GM11168 (cell line): ENCODE data around the gene LSM6.

Experiments used
- in situ Hi-C: fragments of 300-500 bp; cut with MboI; formaldehyde crosslinking; loops from one replicate; pipeline ENCODE4 v1.12.0; 2022; ENCODE audit warnings: low sequenced_read_pairs; ENCODE audit not compliant: unreplicated experiment

The LSM6 gene

DNA sequence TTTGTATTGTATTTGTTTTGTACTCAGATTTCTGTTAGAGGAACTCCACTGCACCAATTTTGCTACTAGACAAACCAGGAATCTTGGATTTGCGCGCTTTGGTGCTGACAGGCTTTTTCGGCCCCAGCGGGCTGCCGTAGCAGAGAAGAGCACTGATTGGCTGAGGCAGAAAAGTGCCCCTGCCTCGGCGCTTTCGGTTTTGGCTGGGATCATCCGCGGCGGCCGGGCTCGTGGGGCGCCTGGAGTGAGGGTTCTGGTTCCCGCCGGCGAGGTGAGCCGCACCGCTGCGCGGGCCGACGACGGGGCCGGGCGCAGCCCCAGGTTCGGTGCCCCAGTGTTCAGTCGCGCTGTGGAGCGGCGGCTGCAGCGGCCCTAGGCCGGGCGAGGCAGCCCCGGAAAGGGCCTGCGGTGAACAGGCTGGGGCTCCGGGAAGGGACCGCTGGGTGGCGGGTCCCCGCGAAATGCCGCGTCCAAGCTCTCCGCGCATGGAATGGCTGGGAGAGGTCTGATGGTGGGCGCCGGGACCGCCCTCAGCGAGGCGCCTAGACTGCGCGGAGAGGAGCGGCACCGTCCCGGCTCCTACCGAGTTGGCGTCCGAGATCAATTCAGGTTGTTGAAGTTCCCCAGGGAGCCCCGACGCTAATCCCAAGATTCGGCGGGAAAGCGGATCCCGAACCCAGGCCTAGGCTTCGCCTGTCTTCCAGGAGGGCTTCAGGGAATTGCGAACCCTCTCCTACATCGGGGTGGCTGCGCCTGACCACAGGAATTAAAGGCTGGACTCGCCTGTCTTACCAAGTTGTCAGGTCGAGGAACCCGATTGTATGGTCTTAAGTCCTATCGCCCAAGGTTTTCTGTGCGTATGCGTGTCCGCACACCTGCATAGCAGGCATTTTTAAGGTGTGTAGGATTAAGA is at the start of gene LSM6:
TSS of gene LSM6 (plus strand) at position 178 of the 913 bp plus-strand sequence. CDS start 7,204 bp downstream, outside the sequence.
- in situ Hi-C loops: no loop called here

DNA sequence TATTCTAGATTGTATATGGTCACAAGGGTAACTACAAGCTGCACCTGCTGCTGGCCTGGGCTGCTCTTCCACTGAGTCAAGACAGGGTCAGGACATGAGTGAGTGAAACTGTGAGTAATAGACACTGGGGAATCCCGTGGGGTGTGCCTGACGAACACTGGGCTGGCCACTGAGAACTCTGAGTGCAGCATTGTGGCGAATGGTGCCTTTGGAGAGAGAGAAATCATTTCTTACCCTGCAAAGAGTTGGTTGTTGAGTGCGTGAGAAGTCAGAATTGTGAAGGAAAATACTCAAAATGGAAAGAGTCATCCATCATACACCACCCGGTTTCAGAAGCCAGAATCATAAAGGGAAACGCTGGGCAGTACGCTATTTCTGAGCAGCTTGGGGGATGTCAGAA is 43.1 kb upstream of the LSM6 start:
- in situ Hi-C loops: no loop called here

DNA sequence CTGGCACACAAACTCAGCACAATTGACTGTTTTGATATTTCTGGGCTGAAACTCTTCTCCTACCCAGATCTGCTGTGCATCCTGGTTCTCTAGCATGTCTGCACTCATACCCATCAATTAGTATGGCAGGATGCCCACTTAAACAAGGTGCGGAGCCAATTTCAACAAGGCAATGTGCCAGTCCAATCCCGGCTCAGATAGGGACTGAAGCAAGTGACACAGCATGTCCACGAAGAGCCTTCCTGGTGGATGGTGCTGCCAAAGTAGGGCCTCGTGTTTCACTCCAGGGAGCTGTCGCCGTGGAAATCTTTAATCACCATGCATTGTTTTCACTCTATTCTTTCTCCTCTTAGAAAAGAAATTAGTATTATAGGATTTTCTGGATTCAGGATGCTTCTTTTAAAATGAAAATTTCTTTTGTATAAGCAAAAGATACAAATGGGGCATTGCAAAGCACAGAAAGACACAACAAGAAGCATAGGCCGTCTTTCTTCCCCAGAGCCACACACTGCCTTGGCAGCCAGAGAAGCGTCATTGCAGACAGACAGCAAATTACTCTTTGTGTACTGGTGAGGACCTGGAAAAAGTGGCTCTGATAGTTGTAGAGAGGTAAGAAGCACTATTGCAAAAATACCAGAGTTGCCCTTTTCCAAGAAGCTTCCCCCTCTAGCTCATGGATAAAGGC is 40.6 kb upstream of the LSM6 start:
- in situ Hi-C loops: no loop called here

DNA sequence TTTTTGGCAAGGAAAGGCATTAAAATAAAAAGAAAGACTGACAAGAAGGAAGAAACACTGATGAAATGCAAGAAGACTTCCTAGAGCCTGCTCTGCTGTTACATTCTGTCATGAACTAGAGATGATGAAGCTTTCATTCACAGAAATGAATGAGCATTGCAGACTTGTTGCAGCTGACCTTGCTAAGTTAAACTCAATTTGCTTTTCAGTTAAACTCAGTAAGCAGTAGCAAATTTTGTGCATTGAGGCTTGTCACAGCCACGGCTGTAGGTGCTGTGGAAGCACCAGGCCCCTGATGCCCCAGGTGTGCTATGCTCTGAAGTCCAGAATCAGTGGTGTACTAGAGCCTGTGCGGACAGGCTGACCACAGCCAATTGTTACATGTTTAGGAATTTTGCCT is 39.6 kb upstream of the LSM6 start:
- in situ Hi-C loops: no loop called here

DNA sequence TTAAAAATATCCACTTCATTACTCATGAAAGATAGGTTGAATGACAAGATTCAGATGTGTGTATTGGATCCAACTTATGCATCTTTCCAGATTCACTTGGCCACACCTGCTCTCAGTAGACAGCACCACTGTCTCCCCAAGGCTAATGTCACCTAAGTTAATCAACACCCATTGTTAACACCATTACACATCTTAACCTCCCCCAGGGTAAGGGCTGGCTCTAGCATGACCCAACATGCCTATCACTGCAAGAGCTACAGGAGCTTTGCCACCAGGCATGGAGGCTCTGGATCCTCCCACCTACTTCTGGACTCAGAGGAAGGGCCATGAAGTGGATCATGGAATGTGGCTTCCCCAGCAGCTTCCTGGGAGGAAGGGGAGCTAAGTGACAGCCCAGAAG is 32.8 kb upstream of the LSM6 start:
- in situ Hi-C loops: no loop called here

DNA sequence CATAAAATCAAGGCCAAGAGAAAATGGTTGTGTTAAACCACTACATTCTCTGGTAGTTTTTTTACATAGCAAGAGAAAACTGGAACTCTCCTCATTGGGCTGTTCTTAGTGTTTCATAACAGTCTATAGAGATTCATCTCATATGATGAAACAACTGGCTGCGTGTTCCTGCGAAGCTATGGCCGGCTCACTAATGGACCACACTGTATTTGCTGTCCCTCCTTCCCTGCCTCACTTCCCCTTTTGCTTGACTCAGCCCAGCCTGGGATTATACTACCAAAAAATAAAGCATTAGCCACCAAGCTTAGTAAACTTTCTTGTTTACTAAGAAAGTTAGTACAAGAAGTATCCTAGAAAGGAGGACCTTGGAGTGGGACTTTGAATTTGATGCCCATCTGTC is 31.6 kb upstream of the LSM6 start:
- in situ Hi-C loops: no loop called here

DNA sequence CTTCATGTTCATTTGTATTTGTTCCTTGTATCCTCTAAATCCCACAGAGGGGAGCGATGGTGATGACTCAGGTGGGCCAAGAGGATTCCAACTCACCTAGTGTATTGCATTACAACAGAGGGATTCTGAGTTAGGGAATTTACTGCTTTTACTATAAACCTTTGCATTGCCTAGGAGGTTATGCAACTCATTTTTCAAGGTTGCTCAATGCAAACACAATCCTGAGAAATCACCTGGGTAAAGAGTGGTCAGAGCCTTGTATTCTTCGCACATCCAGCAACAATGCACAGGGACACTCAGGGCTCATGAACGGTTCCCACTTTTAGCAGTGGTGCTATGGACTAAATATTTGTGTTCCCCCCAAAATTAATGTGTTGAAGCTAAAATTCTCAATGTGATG is 28.6 kb upstream of the LSM6 start:
- in situ Hi-C loops: no loop called here

DNA sequence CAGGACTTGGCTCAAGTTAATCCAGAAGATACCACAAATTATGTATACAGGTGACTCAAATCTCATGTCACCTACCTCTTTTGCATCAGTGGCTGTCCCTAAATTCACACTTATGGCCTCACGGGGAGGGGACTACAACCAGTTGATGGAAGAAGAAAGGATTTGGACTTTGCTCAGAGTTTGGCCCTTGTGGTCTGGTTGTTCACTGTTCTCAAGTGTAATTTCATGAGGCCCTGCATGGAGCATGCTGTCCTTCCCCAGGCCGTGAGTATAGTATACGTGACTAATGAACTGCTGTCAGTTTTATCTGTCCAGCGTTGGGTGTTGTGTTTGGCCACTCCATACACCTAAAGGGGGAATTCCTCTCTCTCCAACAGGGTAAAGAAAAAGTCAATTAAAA is 27.5 kb upstream of the LSM6 start:
- in situ Hi-C loops: no loop called here

DNA sequence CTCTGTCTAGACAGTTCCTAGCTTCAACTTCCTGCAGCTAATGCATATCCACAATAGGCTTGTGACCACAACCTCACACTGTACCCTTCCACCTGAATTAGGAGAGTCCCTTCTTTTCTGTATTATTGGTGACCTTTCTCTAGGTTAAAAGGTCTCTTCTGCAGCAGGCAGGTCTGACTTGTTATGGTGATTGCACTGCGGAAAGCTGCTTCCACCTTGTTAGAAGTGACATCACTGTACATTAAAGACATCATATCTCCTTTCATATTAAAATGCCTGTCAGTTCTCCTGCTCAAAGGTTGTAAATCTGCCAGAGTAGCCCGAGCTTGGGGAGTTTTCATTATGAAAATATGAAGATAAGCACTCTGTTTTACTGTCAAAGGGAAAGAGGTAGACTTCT is 21.5 kb upstream of the LSM6 start:
- in situ Hi-C loops: no loop called here

DNA sequence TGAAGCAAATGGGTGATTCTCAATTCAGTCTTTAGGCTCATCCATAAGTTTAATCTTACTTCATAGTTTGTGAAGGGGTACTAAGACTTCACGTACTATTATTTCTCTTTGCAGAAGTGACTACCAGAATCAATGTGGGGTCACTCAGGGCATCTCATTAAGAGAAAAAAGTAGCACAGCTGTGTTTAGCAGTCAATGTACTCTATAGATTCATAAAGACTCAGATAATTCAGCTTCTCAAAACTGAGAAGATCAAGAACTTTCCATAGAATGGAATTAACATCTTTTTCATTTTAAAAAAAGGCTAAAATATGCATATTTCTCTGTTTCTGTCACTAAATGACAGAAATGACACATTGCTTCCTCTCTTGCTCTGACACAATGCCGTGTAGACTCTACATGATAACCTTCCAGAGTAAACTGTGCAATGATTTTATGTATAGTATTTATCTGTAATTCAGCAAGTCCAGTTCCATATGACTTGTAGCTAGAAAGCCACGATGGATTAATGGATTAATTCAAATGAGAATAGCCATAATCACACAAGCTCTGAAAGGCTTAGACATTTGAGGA is 20.3 kb upstream of the LSM6 start:
- in situ Hi-C loops: no loop called here

DNA sequence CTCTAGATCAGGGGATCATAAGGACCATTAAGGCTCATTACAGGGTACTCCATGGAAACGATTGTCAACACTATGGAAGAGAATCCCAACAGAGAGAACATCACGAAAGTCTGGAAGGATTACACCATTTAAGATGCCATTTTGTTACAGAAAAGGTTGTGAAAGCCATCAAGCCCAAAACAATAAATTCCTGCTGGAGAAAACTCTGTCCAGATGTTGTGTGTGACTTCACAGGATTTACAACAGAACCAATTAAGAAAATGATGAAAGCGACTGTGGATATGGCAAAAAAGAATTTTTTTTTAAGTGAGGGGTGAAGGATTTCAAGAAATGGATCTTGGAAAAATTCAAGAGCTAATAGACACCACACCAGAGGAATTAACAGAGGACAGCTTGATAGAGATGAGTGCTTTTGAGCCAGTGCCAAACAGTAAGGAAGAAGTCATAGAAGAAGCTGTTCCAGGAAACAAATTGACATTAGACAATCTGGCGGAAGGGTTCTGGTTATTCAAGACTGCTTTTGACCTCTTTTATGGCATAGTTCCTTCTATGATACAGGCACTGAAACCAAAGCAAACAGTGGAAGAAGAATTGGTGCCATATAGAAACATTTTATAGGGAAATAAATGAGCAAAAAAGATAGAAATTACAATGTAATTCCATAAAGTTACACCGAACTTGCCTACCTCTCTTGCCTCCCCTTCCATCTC is 17.3 kb upstream of the LSM6 start:
- in situ Hi-C loops: no loop called here

DNA sequence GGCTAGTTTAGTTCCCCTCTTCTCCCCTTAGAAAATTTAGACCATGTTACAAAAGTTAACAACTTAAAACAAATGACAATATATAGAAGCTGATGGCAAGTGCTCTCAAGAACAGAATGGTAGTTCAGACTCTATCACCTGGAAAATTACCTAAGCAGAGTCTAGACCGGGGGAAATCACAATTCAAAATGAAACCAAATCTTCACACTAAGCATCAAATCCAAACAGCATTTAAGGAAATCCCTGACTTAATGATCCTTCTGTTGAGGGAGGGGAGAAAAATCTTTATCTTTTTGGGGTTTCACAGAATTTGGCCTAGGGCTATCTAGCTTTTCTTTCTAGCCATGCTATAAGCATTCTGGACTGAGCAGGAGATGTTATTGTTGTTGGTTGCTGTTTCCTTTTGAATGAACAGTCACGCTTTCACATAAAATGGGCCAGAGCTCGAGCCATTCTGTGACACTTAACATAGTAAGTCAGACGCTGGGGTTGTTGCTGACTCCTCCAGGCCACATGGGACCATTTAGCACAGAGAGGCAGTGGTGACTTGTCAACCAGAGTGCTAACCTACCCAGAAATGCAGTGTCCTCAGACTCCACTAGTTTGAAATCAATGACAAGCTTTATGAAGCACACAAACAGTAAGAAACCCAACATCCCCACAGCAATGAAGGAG is 16.0 kb upstream of the LSM6 start:
- in situ Hi-C loops: no loop called here

DNA sequence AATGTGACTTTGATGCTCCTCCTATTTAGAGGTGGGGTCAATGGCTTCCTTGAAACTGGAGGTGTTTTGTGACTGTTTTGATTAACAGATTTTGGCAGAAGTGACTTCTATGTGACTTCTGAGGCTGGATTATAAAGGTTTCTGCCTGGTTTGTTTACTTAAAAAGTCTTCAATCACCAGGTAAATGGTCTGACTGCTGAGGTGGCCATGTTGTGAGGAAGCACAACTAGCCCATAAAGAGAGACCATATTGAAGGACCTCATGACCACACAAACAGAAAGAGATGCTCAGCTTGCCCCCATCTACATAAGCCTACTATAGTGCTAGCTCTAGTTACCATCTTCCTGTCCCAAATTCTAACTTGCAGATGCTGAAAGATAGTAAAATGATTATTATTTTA is 14.3 kb upstream of the LSM6 start:
- in situ Hi-C loops: no loop called here

DNA sequence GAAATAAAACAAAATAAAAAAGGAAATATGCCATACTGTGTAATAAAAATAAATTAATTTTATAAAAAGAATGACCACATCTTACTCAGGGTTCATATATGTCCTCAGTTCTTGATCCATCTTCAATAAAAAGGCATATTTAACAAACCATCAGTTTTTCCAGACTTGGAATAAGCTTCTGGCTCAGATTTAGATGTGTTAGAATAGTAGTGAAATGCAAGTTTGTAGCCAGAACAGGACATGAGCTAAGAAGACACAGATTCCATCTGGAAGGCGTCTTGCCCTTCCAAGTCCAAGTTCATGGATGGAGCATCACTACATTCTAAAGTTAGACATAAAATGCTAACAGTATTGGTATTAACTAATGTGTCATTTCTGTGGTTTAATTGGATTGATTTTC is 10.3 kb upstream of the LSM6 start:
- in situ Hi-C loops: no loop called here

DNA sequence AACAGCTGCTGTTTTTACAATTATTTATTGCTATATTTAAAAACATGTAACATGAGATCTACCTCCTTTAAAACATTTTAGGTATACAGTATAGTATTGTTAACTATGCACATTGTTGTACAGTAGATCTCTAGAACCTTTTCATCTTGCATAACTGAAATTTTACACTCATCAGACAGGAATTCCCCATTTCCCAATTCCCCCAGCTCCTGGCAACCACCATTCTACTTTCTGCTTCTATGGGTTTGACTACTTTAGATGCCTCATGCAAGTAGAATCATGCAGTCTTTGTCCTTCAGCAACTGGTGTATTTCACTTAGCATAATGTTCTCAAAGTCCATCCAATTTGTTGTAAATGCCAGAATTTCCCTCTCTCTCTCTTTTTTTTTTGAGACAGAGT is 9.7 kb upstream of the LSM6 start:
- in situ Hi-C loops: no loop called here

DNA sequence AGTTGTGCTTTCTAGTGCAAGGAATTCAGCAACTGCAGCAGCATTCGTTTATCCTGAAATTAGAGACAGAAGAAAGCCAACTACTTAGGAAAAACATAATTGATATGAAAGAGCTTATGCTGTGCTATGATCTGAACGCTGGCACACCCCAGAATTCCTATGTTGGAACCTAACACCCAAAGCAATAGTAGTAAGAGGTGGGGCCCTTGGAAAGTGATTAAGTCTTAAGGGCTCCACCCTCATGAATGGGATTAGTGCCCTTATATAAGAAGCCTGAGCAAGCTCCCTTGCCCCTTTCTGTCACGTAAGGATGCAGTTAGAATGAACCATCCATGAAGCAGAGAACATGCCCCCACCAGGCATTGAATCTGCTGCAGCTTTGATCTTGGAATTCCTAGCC is 5.4 kb upstream of the LSM6 start:
- in situ Hi-C loops: no loop called here

DNA sequence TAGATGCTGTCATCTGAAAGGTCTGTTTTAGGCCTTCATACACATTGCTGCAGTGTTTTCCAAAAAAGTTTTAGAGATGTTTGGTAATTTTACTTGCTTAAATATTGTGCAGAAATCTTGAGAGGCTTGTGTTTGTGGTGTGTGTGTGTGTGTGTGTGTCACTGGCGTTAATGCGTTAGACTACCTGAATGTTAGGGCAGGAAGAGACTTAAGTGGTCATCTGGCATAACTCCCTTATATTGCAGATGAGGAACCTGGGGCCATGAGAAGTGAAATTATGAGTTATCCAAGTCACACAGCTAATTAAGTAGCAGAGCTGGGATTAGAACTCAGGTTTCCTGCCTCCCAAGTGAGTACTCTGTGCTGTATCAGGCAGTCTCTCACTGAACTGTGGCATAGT is 1.4 kb downstream of the LSM6 start:
- in situ Hi-C loops: no loop called here

DNA sequence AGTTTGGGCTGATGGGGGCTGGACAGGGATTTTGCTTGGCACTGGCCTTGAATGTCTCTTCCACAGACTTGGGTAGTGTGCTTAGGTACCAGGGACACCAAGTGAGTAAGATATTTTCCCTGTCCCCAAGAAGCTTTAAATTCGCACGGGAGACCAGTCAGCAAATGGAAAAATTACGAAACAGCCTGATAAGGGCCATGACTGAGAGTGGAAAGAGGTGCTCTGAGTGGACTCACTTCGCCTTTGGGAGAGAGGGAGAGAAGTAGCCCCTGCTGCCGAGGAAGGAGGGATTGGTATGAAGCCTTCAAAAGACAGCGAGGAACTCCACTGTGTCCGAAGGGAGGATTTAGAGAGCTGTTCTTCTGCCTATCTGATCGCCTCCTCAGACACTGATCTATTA is 2.6 kb downstream of the LSM6 start:
- in situ Hi-C loops: no loop called here

DNA sequence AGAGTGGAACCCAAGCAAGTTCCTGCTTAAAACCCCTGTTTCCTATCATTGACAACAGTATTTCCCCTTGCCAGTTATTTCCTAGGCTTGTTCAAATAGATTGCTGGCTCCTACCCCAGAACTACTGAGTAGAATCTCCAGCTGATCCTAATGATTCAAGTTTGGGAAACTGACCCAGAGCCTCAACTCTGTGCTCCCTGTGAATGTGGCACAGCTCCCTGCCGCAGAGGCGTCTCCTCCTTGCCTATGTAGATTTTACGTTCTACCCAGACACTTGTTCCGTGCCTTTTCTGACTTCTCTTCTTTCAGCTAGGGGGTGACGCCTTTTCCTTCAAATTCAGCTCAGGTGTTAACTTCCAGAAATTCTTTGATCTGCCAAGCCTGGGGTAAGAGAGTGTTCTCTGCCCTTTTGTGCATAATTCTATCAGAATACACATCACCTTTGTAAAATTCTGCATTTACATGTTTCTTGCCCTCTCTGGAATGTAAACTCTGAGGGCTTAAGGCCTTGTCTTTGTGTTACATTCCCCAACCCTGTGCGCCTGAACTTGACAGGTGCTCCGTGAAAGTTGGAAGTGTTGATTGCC is 4.4 kb downstream of the LSM6 start:
- in situ Hi-C loops: no loop called here

DNA sequence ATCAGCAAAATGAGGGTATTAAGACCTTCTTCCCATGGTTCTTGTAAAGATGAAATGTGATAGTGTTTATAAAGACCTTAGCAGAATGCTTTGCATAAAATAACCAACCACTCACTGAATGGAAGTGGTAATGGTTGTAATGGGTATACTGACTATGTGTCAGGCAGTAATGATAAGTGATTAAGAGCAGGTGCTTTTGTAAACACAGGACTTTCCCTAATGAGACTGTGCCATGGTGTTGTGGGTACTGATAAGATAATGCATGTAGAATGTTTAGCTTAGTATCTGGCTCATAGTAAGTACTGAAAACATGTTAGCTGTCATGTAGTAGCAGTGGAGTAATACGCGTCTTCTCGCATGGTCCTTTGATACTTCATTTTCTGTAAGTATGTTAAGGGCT is 6.9 kb downstream of the LSM6 start:
- in situ Hi-C loops: no loop called here
